ENCODE results near the gene RALBP1. TPM values are rescaled to one million over a fixed set of nuclear protein-coding genes. Genes with fewer than 3 reads are reported as not detected.

The RALBP1 gene
- total and polyA plus RNA-seq, 2 of the 8 experiments (the other 6 are each of a cell fraction or from before 2014, with no cell fraction given): 40.3 to 67.8 TPM

DNA sequence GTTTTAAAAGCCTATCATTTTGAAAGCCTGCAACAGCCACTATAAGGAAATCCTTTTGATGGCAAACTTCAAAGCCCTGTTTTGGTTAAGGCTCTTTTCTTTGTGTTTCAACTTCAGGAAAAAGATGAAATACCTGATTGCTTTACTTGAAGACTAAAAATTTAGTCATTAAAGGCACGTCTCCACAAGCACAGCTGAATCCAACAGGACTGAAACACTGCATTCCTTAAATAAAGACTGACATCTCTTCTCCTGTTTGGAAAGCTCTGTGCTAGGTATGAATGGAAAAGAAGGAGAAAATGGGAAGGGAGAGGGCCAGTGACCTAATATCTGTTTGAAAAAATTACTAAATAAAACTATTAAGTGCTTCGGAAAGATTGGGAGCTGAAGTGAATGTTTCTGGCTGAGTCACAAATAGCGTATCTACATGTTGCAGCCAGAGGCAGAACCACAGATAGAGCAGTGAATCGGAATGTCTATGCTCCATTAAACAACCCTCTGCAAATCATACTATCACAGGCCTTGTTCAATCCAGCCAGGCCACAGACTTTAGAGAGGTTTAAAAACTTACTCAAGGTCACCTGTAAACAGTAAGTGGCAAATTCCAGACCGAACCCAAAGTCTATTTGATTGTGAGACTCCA lies 21.1 kb upstream of the RALBP1 start:
- CTCF ChIA-PET (ENCODE audit: partially characterized antibody): interaction anchor here (1.6 kb wide), 1 partner anchor 10 kb away, joined by 3 read pairs; no protein-coding TSS in a partner anchor
- no peaks in the 10 kb centered on the region for H3K23me2 ChIP-seq (ENCODE audit: low read depth, low read length)
- H2BK12ac ChIP-seq (ENCODE audit: low read depth, low read length): no peak overlapping the region
- TF ChIP-seq TCF12 (IDR thresholded peaks at IDR 0.05; ENCODE audit: low read depth, low read length): no peak
- no peak for TF ChIP-seq GABPA (IDR thresholded peaks at IDR 0.05; ENCODE audit: borderline replicate concordance, insufficient read depth, low read length)
- TF ChIP-seq YY1 (IDR thresholded peaks at IDR 0.05; ENCODE audit: low read depth, low read length): no peak
- TF ChIP-seq SIX5 (IDR thresholded peaks at IDR 0.05; ENCODE audit: low read depth, low read length): no peak
- TF ChIP-seq TAF7 (optimal IDR thresholded peaks at IDR 0.05; ENCODE audit: borderline replicate concordance, low read depth, low read length): no peak
- no peak for TF ChIP-seq RAD21 (IDR thresholded peaks at IDR 0.05 in 1 of 2, conservative IDR thresholded peaks at IDR 0.05 in 1 of 2; ENCODE audit: low read depth in 2 of 2, low read length in 2 of 2)
- TF ChIP-seq PHF8 (conservative IDR thresholded peaks at IDR 0.05; ENCODE audit: low read depth, low read length): no peak
- TF ChIP-seq SRF (IDR thresholded peaks at IDR 0.05; ENCODE audit: low read depth, low read length): no peak
- no peak overlapping the region for H3K56ac ChIP-seq (replicated peaks; ENCODE audit: insufficient read length, low read depth, low read length)
- H3K4me2 ChIP-seq (ENCODE audit: insufficient read depth in 1 of 2, low read depth in 2 of 2, low read length in 2 of 2): no peak overlapping the region
- no peaks in the 10 kb centered on the region for H3K36me3 ChIP-seq (ENCODE audit: control insufficient read depth in 2 of 4, insufficient read depth in 4 of 4, low read length in 3 of 4)
- no peak overlapping the region for H4K5ac ChIP-seq (ENCODE audit: insufficient read length, low read depth, low read length)
- FAIRE-seq (no peak), DNase-seq (ENCODE audit: low read depth in 1 of 2, low spot score in 2 of 2) (no peak)
- H4K91ac ChIP-seq (replicated peaks; ENCODE audit: insufficient read length, low read length): no peak overlapping the region
- H3K27me3 ChIP-seq (replicated peaks in 1 of 4; ENCODE audit: control insufficient read depth in 3 of 4, extremely low read depth in 1 of 4, insufficient read depth in 3 of 4, low read length in 3 of 4): peaks cover 0 to 1% (median 0%) of the 10 kb centered on the region in 4 experiments; a peak in 1 of 7 replicates
- no peak overlapping the region for H2AFZ ChIP-seq (ENCODE audit: low read length)
- H2BK5ac ChIP-seq (ENCODE audit: low read depth, low read length): no peak overlapping the region
- no peak overlapping the region for H3K4ac ChIP-seq (replicated peaks; ENCODE audit: insufficient read length, low read depth, low read length)
- no peak overlapping the region for H2AK5ac ChIP-seq (ENCODE audit: low read depth, low read length)
- peaks cover 0 to 4% of the 10 kb centered on the region in 2 experiments; a peak in 1 of 4 replicates for H3K9me3 ChIP-seq (ENCODE audit: insufficient read depth in 2 of 2, low read depth in 1 of 2, low read length in 1 of 2)
- H3K23ac ChIP-seq (ENCODE audit: insufficient read length): no peak overlapping the region
- H3K4me1 ChIP-seq (replicated peaks in 1 of 4; ENCODE audit: control insufficient read depth in 3 of 4, insufficient read depth in 4 of 4, low read length in 3 of 4): peaks cover 0 to 3% (median 0%) of the 10 kb centered on the region in 4 experiments; a peak in 2 of 7 replicates
- no peak overlapping the region for H4K8ac ChIP-seq (ENCODE audit: extremely low read depth, insufficient read depth, low read length)
- H3K27ac ChIP-seq (ENCODE audit: low read depth, low read length): no peak overlapping the region
- H3K79me1 ChIP-seq (ENCODE audit: low read depth, low read length): no peaks in the 10 kb centered on the region
- H3K9ac ChIP-seq (replicated peaks in 1 of 4; ENCODE audit: extremely low read depth in 1 of 4, low read depth in 3 of 4, low read length in 3 of 4): no peak overlapping the region
- WGBS, 2 experiments (ENCODE audit: extremely low coverage in 1 of 2, insufficient coverage in 1 of 2, insufficient read length in 1 of 2, insufficient replicate concordance in 2 of 2, low coverage in 1 of 2, low lambda C conversion rate in 2 of 2, missing lambda C conversion rate in 1 of 2): 69% methylated on average over 5 of the region's 5 CpGs; no CpG with 5 or more reads in 1 of the 2 experiments
- POLR2A ChIA-PET (ENCODE audit: partially characterized antibody): no interaction called here
- H2BK15ac ChIP-seq (ENCODE audit: low read length): no peak overlapping the region
- H3K79me2 ChIP-seq (ENCODE audit: control insufficient read depth in 1 of 2, insufficient read depth in 2 of 2, low read length in 2 of 2): no peaks in the 10 kb centered on the region
- H2BK20ac ChIP-seq (ENCODE audit: low read length): no peak overlapping the region
- H3K4me3 ChIP-seq (ENCODE audit: extremely low read depth in 1 of 4, insufficient read depth in 2 of 4, low read depth in 3 of 4, low read length in 4 of 4): no peak overlapping the region
- H2BK120ac ChIP-seq (replicated peaks; ENCODE audit: low read depth, low read length): no peak overlapping the region
- no peaks in the 10 kb centered on the region for H4K20me1 ChIP-seq (replicated peaks in 1 of 2; ENCODE audit: control insufficient read depth in 1 of 2, insufficient read depth in 2 of 2, low read length in 2 of 2)
- H3K18ac ChIP-seq (ENCODE audit: extremely low read depth, low read length): no peak overlapping the region
- no peak overlapping the region for H3K14ac ChIP-seq (ENCODE audit: insufficient read length)

All from H1 (cell line).